ENCODE results near the gene CORO6. TPM values are rescaled to one million over a fixed set of nuclear protein-coding genes. Genes with fewer than 3 reads are reported as not detected.
A peak's percentile ranks its signal among the peaks of the same experiment; 100 is the strongest.

Gene CORO6
- total and polyA plus RNA-seq, 2 of the 13 experiments (the other 11 are each of a cell fraction or from before 2014, with no cell fraction given): 0.42 to 0.82 TPM

- no peak; the same call in 1 of the 2 replicates for TF ChIP-seq ZBTB10 (CRISPR knock-in tag; IDR thresholded peaks at IDR 0.05; ENCODE audit: borderline replicate concordance)
- TF ChIP-seq ZNF503 (CRISPR knock-in tag; IDR thresholded peaks at IDR 0.05): no peak
- no peak for TF ChIP-seq ELF3 (CRISPR knock-in tag; IDR thresholded peaks at IDR 0.05)
- TF ChIP-seq IRF2 (CRISPR knock-in tag; IDR thresholded peaks at IDR 0.05): 0 out of 2 replicates have a peak, but pooled peaks have one; percentile 26
- peak; percentile 21; the same call in 1 of the 2 replicates for TF ChIP-seq ZNF83 (CRISPR knock-in tag; IDR thresholded peaks at IDR 0.05; ENCODE audit: borderline replicate concordance)
- TF ChIP-seq FOXP4 (CRISPR knock-in tag; IDR thresholded peaks at IDR 0.05): no peak
- peak; percentile 45; the same call in 1 of the 2 replicates for TF ChIP-seq ZNF430 (CRISPR knock-in tag; IDR thresholded peaks at IDR 0.05)
- 0 out of 2 replicates have a peak, but pooled peaks have one; percentile 32 for TF ChIP-seq ZNF451 (CRISPR knock-in tag; IDR thresholded peaks at IDR 0.05)
- TF ChIP-seq FOXK2 (IDR thresholded peaks at IDR 0.05): no peak
- TF ChIP-seq CHCHD3 (CRISPR knock-in tag; IDR thresholded peaks at IDR 0.05): no peak
- peak; percentile 86; the same call in 1 of the 2 replicates for TF ChIP-seq UBTF (CRISPR knock-in tag; IDR thresholded peaks at IDR 0.05)
- TF ChIP-seq AGO2 (optimal IDR thresholded peaks at IDR 0.05; ENCODE audit: low read depth, low read length): no peak
- TF ChIP-seq MTA1 (CRISPR knock-in tag; IDR thresholded peaks at IDR 0.05; ENCODE audit: borderline replicate concordance): peak; percentile 25; the same call in 1 of the 2 replicates
- TF ChIP-seq ZNF790 (CRISPR knock-in tag; IDR thresholded peaks at IDR 0.05; ENCODE audit: borderline replicate concordance): peak; percentile 83; the same call in 1 of the 2 replicates
- peak; percentile 67; the same call in 1 of the 2 replicates for TF ChIP-seq HIVEP1 (CRISPR knock-in tag; IDR thresholded peaks at IDR 0.05)
- TF ChIP-seq ZNF446 (CRISPR knock-in tag; IDR thresholded peaks at IDR 0.05): 0 out of 2 replicates have a peak, but pooled peaks have one; percentile 38
- TF ChIP-seq ZBTB3 (CRISPR knock-in tag; IDR thresholded peaks at IDR 0.05; ENCODE audit: borderline replicate concordance, low read depth): no peak
- TF ChIP-seq HOXA3 (CRISPR knock-in tag; IDR thresholded peaks at IDR 0.05): 0 out of 2 replicates have a peak, but pooled peaks have one; percentile 31
These were observed 56.9 kb downstream of the CORO6 start (continued) for GRCh38 chr17:29565643-29566472.
